Effector memory CD4-positive, alpha-beta T cell (primary cell): ENCODE data around the gene STX17.
"Not testable (repeated sequence)": the region's sequence is repeated elsewhere in the genome, so short reads cannot be mapped to it uniquely, and the experiment has no call there.

Source experiments
- DNase-seq, 3 donors: peaks; one replicate each; pipeline ENCODE4 v3.0.0-alpha.2; 2020
- H3K27ac ChIP-seq: 2 replicates; pipeline ENCODE4 v1.7.0; 2013; ENCODE audit warnings: mild to moderate bottlenecking, low read length, moderate library complexity; ENCODE audit not compliant: insufficient read depth, poor library complexity, severe bottlenecking
- H3K27me3 ChIP-seq: replicated peaks from 2 replicates; pipeline ENCODE4 v1.7.0; 2013; ENCODE audit warnings: mild to moderate bottlenecking, low read length; ENCODE audit not compliant: insufficient read depth, control insufficient read depth, poor library complexity, severe bottlenecking
- H3K36me3 ChIP-seq: 2 replicates; pipeline ENCODE4 v1.7.0; 2013; ENCODE audit warnings: mild to moderate bottlenecking, low read length, moderate library complexity; ENCODE audit not compliant: control insufficient read depth, insufficient read depth
- H3K4me1 ChIP-seq: 2 replicates; pipeline ENCODE4 v1.7.0; 2013; ENCODE audit warnings: low read length, mild to moderate bottlenecking; ENCODE audit not compliant: control insufficient read depth, insufficient read depth, poor library complexity, severe bottlenecking
- H3K4me3 ChIP-seq: 2 replicates; pipeline ENCODE4 v1.7.0; 2013; ENCODE audit warnings: low read length, low read depth, mild to moderate bottlenecking; ENCODE audit not compliant: insufficient read depth, poor library complexity, severe bottlenecking
- H3K9me3 ChIP-seq: 2 replicates; pipeline ENCODE4 v1.7.0; 2013; ENCODE audit warnings: mild to moderate bottlenecking, low read length, moderate library complexity; ENCODE audit not compliant: control insufficient read depth
- total RNA-seq, 3 donors: gene quantifications; one replicate each; lab custom pipeline; 2026; lab: John Stamatoyannopoulos, UW

STX17 gene
- 49.8 to 76.4 (median 65.8) reads per million in 3 donors for total RNA-seq

GRCh38 chr9:99906403-99907207 is at the start of gene STX17:
Gene STX17 (plus strand): TSS chr9:99906654. CDS start chr9:99915240, 8,586 bp downstream.
- peak; percentile 70 to 80 (median 73) for DNase-seq
- H3K27ac ChIP-seq: peak within 1 kb of the TSS; percentile 95
- H3K4me3 ChIP-seq: peak within 1 kb of the TSS; percentile 94

GRCh38 chr9:99857576-99857975 is 48.9 kb upstream of the STX17 start:
- not testable (repeated sequence) for H3K27ac ChIP-seq, H3K36me3 ChIP-seq, H3K9me3 ChIP-seq, H3K4me1 ChIP-seq, H3K4me3 ChIP-seq, DNase-seq, H3K27me3 ChIP-seq

More at GRCh38 chr9:99906403-99907207, at the start of gene STX17:
- Histone ChIP-seq H3K4me1 (peaks cover 3% of the 10 kb centered on the region), H3K9me3 (no peaks in the 10 kb centered on the region), H3K36me3 (no peaks in the 10 kb centered on the region), H3K27me3 (no peaks in the 10 kb centered on the region)

- Histone ChIP-seq H3K4me3 (no peak overlapping the region), H3K27me3 (no peaks in the 10 kb centered on the region), H3K4me1 (no peaks in the 10 kb centered on the region), H3K36me3 (no peaks in the 10 kb centered on the region), H3K9me3 (no peaks in the 10 kb centered on the region), H3K27ac (no peak overlapping the region)
- DNase-seq: no peak
Observed at GRCh38 chr9:99858087-99858486, 48.4 kb upstream of the STX17 start.

GRCh38 chr9:99859243-99859980 is 47.0 kb upstream of the STX17 start:
- no peak overlapping the region for H3K27ac ChIP-seq
- H3K4me1 ChIP-seq: no peaks in the 10 kb centered on the region
- no peaks in the 10 kb centered on the region for H3K36me3 ChIP-seq
- DNase-seq: no peak
- H3K4me3 ChIP-seq: no peak overlapping the region
- no peaks in the 10 kb centered on the region for H3K9me3 ChIP-seq
- H3K27me3 ChIP-seq: no peaks in the 10 kb centered on the region

GRCh38 chr9:99860266-99860665 is 46.2 kb upstream of the STX17 start:
- H3K27ac ChIP-seq: no peak overlapping the region
- H3K27me3 ChIP-seq: no peaks in the 10 kb centered on the region
- no peak for DNase-seq
- H3K36me3 ChIP-seq: no peaks in the 10 kb centered on the region
- H3K9me3 ChIP-seq: no peaks in the 10 kb centered on the region
- no peaks in the 10 kb centered on the region for H3K4me1 ChIP-seq
- no peak overlapping the region for H3K4me3 ChIP-seq

GRCh38 chr9:99863955-99864354 is 42.5 kb upstream of the STX17 start:
- no peak overlapping the region for H3K27ac ChIP-seq
- H3K36me3 ChIP-seq: no peaks in the 10 kb centered on the region
- no peaks in the 10 kb centered on the region for H3K9me3 ChIP-seq
- no peaks in the 10 kb centered on the region for H3K4me1 ChIP-seq
- no peak overlapping the region for H3K4me3 ChIP-seq
- DNase-seq: no peak
- H3K27me3 ChIP-seq: no peaks in the 10 kb centered on the region

- H3K27me3 ChIP-seq: no peaks in the 10 kb centered on the region
- no peaks in the 10 kb centered on the region for H3K4me1 ChIP-seq
- no peaks in the 10 kb centered on the region for H3K9me3 ChIP-seq
- no peaks in the 10 kb centered on the region for H3K36me3 ChIP-seq
- no peak overlapping the region for H3K4me3 ChIP-seq
- H3K27ac ChIP-seq: no peak overlapping the region
- DNase-seq: no peak
Observed at GRCh38 chr9:99866398-99866797, 40.1 kb upstream of the STX17 start.

GRCh38 chr9:99867536-99867935 is 38.9 kb upstream of the STX17 start:
- Histone ChIP-seq H3K36me3 (no peaks in the 10 kb centered on the region), H3K27me3 (no peaks in the 10 kb centered on the region), H3K27ac (no peak overlapping the region), H3K4me1 (no peaks in the 10 kb centered on the region), H3K9me3 (no peaks in the 10 kb centered on the region), H3K4me3 (no peak overlapping the region)
- DNase-seq: no peak

- Histone ChIP-seq H3K27me3 (no peaks in the 10 kb centered on the region), H3K4me1 (no peaks in the 10 kb centered on the region), H3K27ac (no peak overlapping the region), H3K36me3 (no peaks in the 10 kb centered on the region), H3K9me3 (no peaks in the 10 kb centered on the region), H3K4me3 (no peak overlapping the region)
- no peak for DNase-seq
Observed at GRCh38 chr9:99867968-99868367, 38.5 kb upstream of the STX17 start.

GRCh38 chr9:99868845-99869244 is 37.6 kb upstream of the STX17 start:
- Histone ChIP-seq H3K36me3 (no peaks in the 10 kb centered on the region), H3K4me1 (no peaks in the 10 kb centered on the region), H3K4me3 (no peak overlapping the region), H3K9me3 (no peaks in the 10 kb centered on the region), H3K27me3 (no peaks in the 10 kb centered on the region), H3K27ac (no peak overlapping the region)
- DNase-seq: no peak
